ENCODE measurements around the gene MOG. TPM values are rescaled to one million over a fixed set of nuclear protein-coding genes. Genes with fewer than 3 reads are reported as not detected.

MOG gene
- total RNA-seq, 1 donor from 2014 or later = not detected

DNA sequence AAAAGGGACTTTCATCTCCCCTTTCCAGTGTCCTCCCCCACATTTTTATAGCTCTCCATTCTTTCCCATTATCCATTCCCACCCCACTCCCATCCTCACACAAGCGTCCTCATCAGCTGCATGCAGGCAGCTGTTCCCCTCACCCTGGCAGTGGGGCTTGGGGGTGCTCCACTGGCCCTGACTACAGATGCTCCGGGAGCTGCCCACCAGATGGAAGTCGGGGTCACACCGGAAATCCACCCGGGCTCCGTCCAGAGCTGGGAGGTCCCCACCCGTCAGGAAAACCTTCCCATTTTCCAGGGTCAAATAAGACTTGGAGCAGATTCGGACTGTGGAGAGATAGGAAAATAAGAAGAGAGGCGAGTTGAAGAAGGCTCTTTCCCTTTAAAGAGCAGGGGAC is 26.6 kb upstream of the MOG start:
- TF ChIP-seq POLR2AphosphoS5 (IDR thresholded peaks at IDR 0.05; ENCODE audit: insufficient read depth in 1 of 2, low read depth in 1 of 2) = no peak
- no peak for TF ChIP-seq CTCF (IDR thresholded peaks at IDR 0.05)
- no peak for TF ChIP-seq POLR2A (IDR thresholded peaks at IDR 0.05)
- no peak overlapping the region for H3K4me3 ChIP-seq
- no peaks in the 10 kb centered on the region for H3K27me3 ChIP-seq
- H3K27ac ChIP-seq = no peak overlapping the region
- no peaks in the 10 kb centered on the region for H3K9me3 ChIP-seq
- intact Hi-C loops (cut with DNase I) = no loop called here
- H3K4me1 ChIP-seq = peaks cover 40% of the 10 kb centered on the region
- no peaks in the 10 kb centered on the region for H3K36me3 ChIP-seq
- no peak for DNase-seq (ENCODE audit: extremely low spot score in 2 of 2)

GRCh38 chr6:29631209-29631810 is 25.6 kb upstream of the MOG start:
- H3K4me1 ChIP-seq = peaks cover 40% of the 10 kb centered on the region
- H3K36me3 ChIP-seq = no peaks in the 10 kb centered on the region
- TF ChIP-seq POLR2AphosphoS5 (IDR thresholded peaks at IDR 0.05; ENCODE audit: insufficient read depth in 1 of 2, low read depth in 1 of 2) = no peak
- TF ChIP-seq CTCF (IDR thresholded peaks at IDR 0.05) = no peak
- no peak for TF ChIP-seq POLR2A (IDR thresholded peaks at IDR 0.05)
- intact Hi-C loops (cut with DNase I) = no loop called here
- no peaks in the 10 kb centered on the region for H3K9me3 ChIP-seq
- no peaks in the 10 kb centered on the region for H3K27me3 ChIP-seq
- H3K4me3 ChIP-seq = peak overlapping the region; percentile 55 to 61
- no peak for DNase-seq (ENCODE audit: extremely low spot score in 2 of 2)
- no peak overlapping the region for H3K27ac ChIP-seq

- peaks cover 37% of the 10 kb centered on the region for H3K4me1 ChIP-seq
- H3K36me3 ChIP-seq = no peaks in the 10 kb centered on the region
- DNase-seq (ENCODE audit: extremely low spot score in 2 of 2) = no peak
- intact Hi-C loops (cut with DNase I) = no loop called here
- peak in 1 of 2 donors; percentile 11 for TF ChIP-seq POLR2A (IDR thresholded peaks at IDR 0.05)
- TF ChIP-seq POLR2AphosphoS5 (IDR thresholded peaks at IDR 0.05; ENCODE audit: insufficient read depth in 1 of 2, low read depth in 1 of 2) = no peak
- peak overlapping the region; percentile 78 for H3K27ac ChIP-seq
- H3K27me3 ChIP-seq = no peaks in the 10 kb centered on the region
- H3K9me3 ChIP-seq = no peaks in the 10 kb centered on the region
- peak overlapping the region; percentile 55 to 61 for H3K4me3 ChIP-seq
Measured at GRCh38 chr6:29631860-29632731, 24.8 kb upstream of the MOG start.

DNA sequence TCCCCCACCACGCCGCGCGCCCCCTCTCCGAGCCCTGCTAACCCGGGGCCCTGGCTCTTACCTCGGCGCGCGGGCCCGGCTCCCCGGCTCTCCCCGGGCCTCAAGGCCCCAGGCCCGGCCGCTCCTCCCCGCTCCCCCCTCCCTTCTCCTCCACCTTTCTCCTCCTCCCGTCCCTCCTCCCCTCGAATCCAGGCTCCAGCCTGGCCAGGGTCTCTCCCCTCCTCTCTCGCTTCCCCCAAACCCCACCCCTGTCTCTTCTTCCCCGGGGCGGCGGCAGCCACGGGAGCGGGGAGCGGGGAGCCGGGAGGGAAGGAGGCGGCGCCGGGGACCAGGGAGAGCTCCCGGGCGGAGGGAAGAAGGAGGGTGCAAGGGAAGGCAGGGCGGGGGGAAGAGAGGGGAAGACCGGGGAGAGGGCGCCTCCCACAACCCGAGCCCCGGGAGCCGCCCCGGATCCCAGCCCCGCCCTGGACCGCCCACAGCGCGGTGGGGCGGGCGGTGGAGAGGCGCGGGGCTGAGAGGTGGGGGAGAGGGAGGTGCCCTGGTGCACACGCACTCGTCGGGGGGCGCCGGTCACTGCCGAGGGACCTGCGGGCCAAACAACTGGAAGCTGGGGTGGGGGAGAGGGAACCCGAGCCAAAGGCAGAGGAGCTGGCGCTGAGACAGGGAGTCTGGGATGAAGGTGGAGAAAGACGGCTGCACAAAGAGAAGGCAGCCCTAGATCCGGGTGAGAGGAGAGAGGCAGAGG is 23.9 kb upstream of the MOG start, which contains the start of gene GABBR1:
TSS of gene GABBR1 (minus strand) at position 395 of the 745 bp plus-strand sequence. CDS start 798 bp downstream, outside the sequence.
- Histone ChIP-seq H3K36me3 (no peaks in the 10 kb centered on the region), H3K4me3 (peak within 1 kb of the TSS; percentile 55 to 61), H3K27me3 (no peaks in the 10 kb centered on the region), H3K4me1 (peaks cover 31% of the 10 kb centered on the region), H3K9me3 (no peaks in the 10 kb centered on the region), H3K27ac (peak within 1 kb of the TSS; percentile 78)
- TF ChIP-seq POLR2AphosphoS5 (IDR thresholded peaks at IDR 0.05; ENCODE audit: insufficient read depth in 1 of 2, low read depth in 1 of 2) = peak in 1 of 2 donors; percentile 97
- TF ChIP-seq CTCF (IDR thresholded peaks at IDR 0.05) = no peak
- peak in 1 of 2 donors; percentile 69 for TF ChIP-seq POLR2A (IDR thresholded peaks at IDR 0.05)
- DNase-seq (ENCODE audit: extremely low spot score in 2 of 2) = no peak
- intact Hi-C loops (cut with DNase I) = no loop called here

DNA sequence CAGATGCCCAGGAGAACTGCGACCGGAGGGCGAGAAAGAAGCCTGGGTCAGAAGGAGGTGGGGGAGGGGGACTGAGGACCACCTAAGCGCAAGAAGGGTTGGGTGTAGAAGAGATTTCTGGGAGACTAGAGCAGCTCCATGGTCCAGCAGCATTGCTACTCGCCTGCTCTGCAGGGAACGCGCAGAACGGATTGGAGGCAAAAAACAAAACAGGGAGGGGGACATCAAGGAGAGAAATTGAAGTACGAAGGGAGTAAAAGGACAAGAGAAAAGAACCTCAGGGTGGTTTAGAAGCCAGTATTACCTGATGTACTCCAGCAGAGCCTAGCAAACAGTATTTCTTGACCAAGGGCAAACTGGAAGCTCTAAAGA is 23.4 kb upstream of the MOG start:
- Histone ChIP-seq H3K9me3 (no peaks in the 10 kb centered on the region), H3K27me3 (no peaks in the 10 kb centered on the region), H3K36me3 (no peaks in the 10 kb centered on the region), H3K4me1 (peaks cover 27% of the 10 kb centered on the region), H3K4me3 (peak overlapping the region; percentile 55 to 61), H3K27ac (peak overlapping the region; percentile 78)
- intact Hi-C loops (cut with DNase I) = no loop called here
- no peak for DNase-seq (ENCODE audit: extremely low spot score in 2 of 2)
- TF ChIP-seq CTCF (IDR thresholded peaks at IDR 0.05) (no peak), POLR2AphosphoS5 (IDR thresholded peaks at IDR 0.05; ENCODE audit: insufficient read depth in 1 of 2, low read depth in 1 of 2) (no peak), POLR2A (IDR thresholded peaks at IDR 0.05) (no peak)

Data from vagina (tissue), 2 donors.